ENCODE measurements around the gene EYS. TPM values are rescaled to one million over a fixed set of nuclear protein-coding genes. Genes with fewer than 3 reads are reported as not detected.

EYS gene
- total and polyA plus RNA-seq, 9 of the 15 experiments (the other 6 are each of a cell fraction or from before 2014, with no cell fraction given), result 0.03 to 0.36 (median 0.10) TPM; not detected in 2

- no peak for TF ChIP-seq MAZ (CRISPR knock-in tag; conservative IDR thresholded peaks at IDR 0.05 in 1 of 2, IDR thresholded peaks at IDR 0.05 in 1 of 2)
- peak; percentile 75 for TF ChIP-seq NCOR1 (IDR thresholded peaks at IDR 0.05)
- TF ChIP-seq HCFC1 (IDR thresholded peaks at IDR 0.05; ENCODE audit: low read depth, low read length), result no peak
- no peak for TF ChIP-seq TFAP4 (CRISPR knock-in tag; IDR thresholded peaks at IDR 0.05; ENCODE audit: borderline replicate concordance)
- TF ChIP-seq CEBPB (tag; IDR thresholded peaks at IDR 0.05), result no peak
- TF ChIP-seq ZNF277 (CRISPR knock-in tag; IDR thresholded peaks at IDR 0.05; ENCODE audit: borderline replicate concordance), result no peak
- 0 out of 2 replicates have a peak, but pooled peaks have one; percentile 26 for TF ChIP-seq STAT5A (IDR thresholded peaks at IDR 0.05; ENCODE audit: borderline replicate concordance, low read length)
- TF ChIP-seq, protein P1, sequence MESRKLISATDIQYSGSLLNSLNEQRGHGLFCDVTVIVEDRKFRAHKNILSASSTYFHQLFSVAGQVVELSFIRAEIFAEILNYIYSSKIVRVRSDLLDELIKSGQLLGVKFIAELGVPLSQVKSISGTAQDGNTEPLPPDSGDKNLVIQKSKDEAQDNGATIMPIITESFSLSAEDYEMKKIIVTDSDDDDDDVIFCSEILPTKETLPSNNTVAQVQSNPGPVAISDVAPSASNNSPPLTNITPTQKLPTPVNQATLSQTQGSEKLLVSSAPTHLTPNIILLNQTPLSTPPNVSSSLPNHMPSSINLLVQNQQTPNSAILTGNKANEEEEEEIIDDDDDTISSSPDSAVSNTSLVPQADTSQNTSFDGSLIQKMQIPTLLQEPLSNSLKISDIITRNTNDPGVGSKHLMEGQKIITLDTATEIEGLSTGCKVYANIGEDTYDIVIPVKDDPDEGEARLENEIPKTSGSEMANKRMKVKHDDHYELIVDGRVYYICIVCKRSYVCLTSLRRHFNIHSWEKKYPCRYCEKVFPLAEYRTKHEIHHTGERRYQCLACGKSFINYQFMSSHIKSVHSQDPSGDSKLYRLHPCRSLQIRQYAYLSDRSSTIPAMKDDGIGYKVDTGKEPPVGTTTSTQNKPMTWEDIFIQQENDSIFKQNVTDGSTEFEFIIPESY (CRISPR knock-in tag; IDR thresholded peaks at IDR 0.05), result no peak
- TF ChIP-seq SIX5 (IDR thresholded peaks at IDR 0.05; ENCODE audit: borderline replicate concordance in 1 of 2, insufficient read depth in 1 of 2, low read depth in 1 of 2, low read length in 2 of 2), result no peak
- no peak for TF ChIP-seq CC2D1A (IDR thresholded peaks at IDR 0.05)
- TF ChIP-seq, protein P2, sequence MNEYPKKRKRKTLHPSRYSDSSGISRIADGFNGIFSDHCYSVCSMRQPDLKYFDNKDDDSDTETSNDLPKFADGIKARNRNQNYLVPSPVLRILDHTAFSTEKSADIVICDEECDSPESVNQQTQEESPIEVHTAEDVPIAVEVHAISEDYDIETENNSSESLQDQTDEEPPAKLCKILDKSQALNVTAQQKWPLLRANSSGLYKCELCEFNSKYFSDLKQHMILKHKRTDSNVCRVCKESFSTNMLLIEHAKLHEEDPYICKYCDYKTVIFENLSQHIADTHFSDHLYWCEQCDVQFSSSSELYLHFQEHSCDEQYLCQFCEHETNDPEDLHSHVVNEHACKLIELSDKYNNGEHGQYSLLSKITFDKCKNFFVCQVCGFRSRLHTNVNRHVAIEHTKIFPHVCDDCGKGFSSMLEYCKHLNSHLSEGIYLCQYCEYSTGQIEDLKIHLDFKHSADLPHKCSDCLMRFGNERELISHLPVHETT (CRISPR knock-in tag; conservative IDR thresholded peaks at IDR 0.05 in 1 of 2, IDR thresholded peaks at IDR 0.05 in 1 of 2), result no peak
- no peak for TF ChIP-seq BCL6 (CRISPR knock-in tag; IDR thresholded peaks at IDR 0.05)
- no peak for TF ChIP-seq DIDO1 (tag; IDR thresholded peaks at IDR 0.05; ENCODE audit: low read depth)
- no peak for TF ChIP-seq BACH1 (tag; IDR thresholded peaks at IDR 0.05)
- TF ChIP-seq IRF2 (CRISPR knock-in tag; IDR thresholded peaks at IDR 0.05), result no peak
- TF ChIP-seq PPARD (CRISPR knock-in tag; IDR thresholded peaks at IDR 0.05), result no peak
- no peak for TF ChIP-seq COPS2 (conservative IDR thresholded peaks at IDR 0.05)
- no peak for TF ChIP-seq KLF13 (tag; IDR thresholded peaks at IDR 0.05; ENCODE audit: borderline replicate concordance, low read depth)
- no peak for TF ChIP-seq TSC22D4 (tag; IDR thresholded peaks at IDR 0.05)
- TF ChIP-seq THRB (CRISPR knock-in tag; conservative IDR thresholded peaks at IDR 0.05), result no peak
- no peak for TF ChIP-seq BMI1 (IDR thresholded peaks at IDR 0.05; ENCODE audit: low read length)
- TF ChIP-seq FOXK2 (conservative IDR thresholded peaks at IDR 0.05 in 1 of 2, IDR thresholded peaks at IDR 0.05 in 1 of 2; ENCODE audit: low read depth in 2 of 2), result no peak
- no peak for TF ChIP-seq RFX5 (IDR thresholded peaks at IDR 0.05; ENCODE audit: low read depth, low read length)
Observed at GRCh38 chr6:65461121-65461520, 245.9 kb downstream of the EYS start (continued).
